ENCODE measurements around the gene KIF25.

KIF25 gene

GRCh38 chr6:168054765-168055560 lies 57.5 kb downstream of the KIF25 start:
- H3K27me3 ChIP-seq (ENCODE audit: insufficient read depth, low read length, poor library complexity, severe bottlenecking): no peaks in the 10 kb centered on the region
- H3K9me3 ChIP-seq (ENCODE audit: insufficient read depth, low read depth, low read length): peaks cover 23% of the 10 kb centered on the region; the same call in 1 of the 2 replicates
- H3K79me2 ChIP-seq (ENCODE audit: insufficient read depth, low read length): no peaks in the 10 kb centered on the region
- no peak overlapping the region for H3K9ac ChIP-seq (ENCODE audit: low read depth, low read length, poor library complexity, severe bottlenecking)
- no peaks in the 10 kb centered on the region for H3K9me2 ChIP-seq (replicated peaks; ENCODE audit: low read depth, low read length)
- H3F3A ChIP-seq (ENCODE audit: low read depth): no peaks in the 10 kb centered on the region
- H3K36me3 ChIP-seq (ENCODE audit: insufficient read depth, low read length): no peaks in the 10 kb centered on the region
- no peak overlapping the region for H2AFZ ChIP-seq (ENCODE audit: low read length)
- no peak overlapping the region for H3K4me3 ChIP-seq (ENCODE audit: low read length, poor library complexity, severe bottlenecking)
- no peak for TF ChIP-seq CTCF (conservative IDR thresholded peaks at IDR 0.05; ENCODE audit: low read length)
- H4K20me1 ChIP-seq (ENCODE audit: insufficient read depth, low read length, poor library complexity, severe bottlenecking): no peaks in the 10 kb centered on the region
- H3K4me1 ChIP-seq (ENCODE audit: insufficient read depth, low read length, poor library complexity, severe bottlenecking): no peaks in the 10 kb centered on the region
- H3K4me2 ChIP-seq (ENCODE audit: low read depth, low read length, poor library complexity, severe bottlenecking): no peak overlapping the region

GRCh38 chr6:168055696-168056489 lies 58.4 kb downstream of the KIF25 start:
- Histone ChIP-seq H3K4me3 (ENCODE audit: low read length, poor library complexity, severe bottlenecking) (no peak overlapping the region), H3K79me2 (ENCODE audit: insufficient read depth, low read length) (no peaks in the 10 kb centered on the region), H3F3A (ENCODE audit: low read depth) (no peaks in the 10 kb centered on the region), H3K36me3 (ENCODE audit: insufficient read depth, low read length) (no peaks in the 10 kb centered on the region), H3K9me2 (replicated peaks; ENCODE audit: low read depth, low read length) (no peaks in the 10 kb centered on the region), H4K20me1 (ENCODE audit: insufficient read depth, low read length, poor library complexity, severe bottlenecking) (no peaks in the 10 kb centered on the region), H2AFZ (ENCODE audit: low read length) (no peak overlapping the region), H3K9me3 (ENCODE audit: insufficient read depth, low read depth, low read length) (peaks cover 23% of the 10 kb centered on the region; the same call in 1 of the 2 replicates), H3K4me2 (ENCODE audit: low read depth, low read length, poor library complexity, severe bottlenecking) (no peak overlapping the region), H3K9ac (ENCODE audit: low read depth, low read length, poor library complexity, severe bottlenecking) (no peak overlapping the region), H3K4me1 (ENCODE audit: insufficient read depth, low read length, poor library complexity, severe bottlenecking) (no peaks in the 10 kb centered on the region), H3K27me3 (ENCODE audit: insufficient read depth, low read length, poor library complexity, severe bottlenecking) (no peaks in the 10 kb centered on the region)
- TF ChIP-seq CTCF (conservative IDR thresholded peaks at IDR 0.05; ENCODE audit: low read length) (no peak), EZH2phosphoT487 (IDR thresholded peaks at IDR 0.05; ENCODE audit: borderline replicate concordance) (no peak)

- Histone ChIP-seq H3K4me2 (ENCODE audit: low read depth, low read length, poor library complexity, severe bottlenecking) (no peak overlapping the region), H3K9me3 (ENCODE audit: insufficient read depth, low read depth, low read length) (peaks cover 23% of the 10 kb centered on the region; the same call in 1 of the 2 replicates), H3K36me3 (ENCODE audit: insufficient read depth, low read length) (no peaks in the 10 kb centered on the region), H2AFZ (ENCODE audit: low read length) (no peak overlapping the region), H3K4me1 (ENCODE audit: insufficient read depth, low read length, poor library complexity, severe bottlenecking) (no peaks in the 10 kb centered on the region), H3K79me2 (ENCODE audit: insufficient read depth, low read length) (no peaks in the 10 kb centered on the region), H3K9ac (ENCODE audit: low read depth, low read length, poor library complexity, severe bottlenecking) (no peak overlapping the region), H3F3A (ENCODE audit: low read depth) (no peaks in the 10 kb centered on the region), H4K20me1 (ENCODE audit: insufficient read depth, low read length, poor library complexity, severe bottlenecking) (no peaks in the 10 kb centered on the region), H3K9me2 (replicated peaks; ENCODE audit: low read depth, low read length) (no peaks in the 10 kb centered on the region), H3K27me3 (ENCODE audit: insufficient read depth, low read length, poor library complexity, severe bottlenecking) (no peaks in the 10 kb centered on the region), H3K4me3 (ENCODE audit: low read length, poor library complexity, severe bottlenecking) (no peak overlapping the region)
- TF ChIP-seq EZH2phosphoT487 (IDR thresholded peaks at IDR 0.05; ENCODE audit: borderline replicate concordance): no peak
Observed at GRCh38 chr6:168056892-168057527, 59.5 kb downstream of the KIF25 start.

All from Loucy (cell line).